Uterus (tissue), 4 donors: Measurements from ENCODE around the gene PDGFRB. TPM values are rescaled to one million over a fixed set of nuclear protein-coding genes. Genes with fewer than 3 reads are reported as not detected.

Source experiments
- DNase-seq, 2 donors: peaks; one replicate each; pipeline ENCODE4 v3.0.0-alpha.2; 2019 to 2020
- H3K27ac ChIP-seq, 2 donors: fragments of 200-600 bp; sonication (generic); 1 replicate in 1 of 2; 2 replicates in 1 of 2; pipeline ENCODE4 v1.5.1; 2016 to 2018
- H3K27me3 ChIP-seq, 2 donors: fragments of 200-600 bp; sonication (generic); one replicate each; pipeline ENCODE4 v1.5.1; 2018 to 2019; ENCODE audit warnings: control low read depth in 1 of 2
- H3K36me3 ChIP-seq, 2 donors: fragments of 200-600 bp; sonication (generic); one replicate each; pipeline ENCODE4 v1.5.1; 2019; ENCODE audit warnings: control low read depth in 1 of 2
- H3K4me1 ChIP-seq, 2 donors: fragments of 200-600 bp; sonication (generic); one replicate each; pipeline ENCODE4 v1.5.1; 2018 to 2019; ENCODE audit warnings: control low read depth in 1 of 2
- H3K4me3 ChIP-seq, 2 donors: fragments of 200-600 bp; sonication (generic); 1 replicate in 1 of 2; 2 replicates in 1 of 2; pipeline ENCODE4 v1.5.1; 2018 to 2019; ENCODE audit warnings: mild to moderate bottlenecking in 1 of 2
- H3K9me3 ChIP-seq, 2 donors: fragments of 200-600 bp; sonication (generic); one replicate each; pipeline ENCODE4 v1.5.1; 2019; ENCODE audit warnings: control low read depth in 1 of 2
- POLR2A ChIP-seq, 2 donors: fragments of 450-650 bp; IDR thresholded peaks; one replicate each; pipeline ENCODE4 v1.6.1; 2016; ENCODE audit warnings: antibody characterized with exemption in 2 of 2, mild to moderate bottlenecking in 1 of 2, moderate library complexity in 1 of 2
- intact Hi-C: fragments of 100-400 bp; cut with DNase I; formaldehyde crosslinking; loops from one replicate; pipeline ENCODE4 v1.15.1; 2023; ENCODE audit warnings: low total_unique reads
- total RNA-seq, 4 donors: library from RNA; depleted of rRNA in 3 of 4; stranded (reverse); fragments of >200 nt in 3 of 4; gene quantifications; one replicate each; pipeline versions ENCODE4 v1.1.0 to v1.2.4, GENCODE V29; 2014 to 2023
- TF ChIP-seq, protein P1 (sequence below), 4 experiments: fragments of 200-600 bp in 2 of 4; fragments of 450-650 bp in 2 of 4; sonication (generic) in 2 of 4; IDR thresholded peaks; one replicate each; pipeline ENCODE4 v1.5.1; 2016 to 2019; ENCODE audit warnings: antibody characterized with exemption in 4 of 4, mild to moderate bottlenecking in 2 of 4, moderate library complexity in 1 of 4
- donor health status: DM: yes; HTN: yes; CAD: no.

Gene PDGFRB
- total RNA-seq, 4 donors from 2014 or later: 60.2 to 378 (median 235) TPM

DNA sequence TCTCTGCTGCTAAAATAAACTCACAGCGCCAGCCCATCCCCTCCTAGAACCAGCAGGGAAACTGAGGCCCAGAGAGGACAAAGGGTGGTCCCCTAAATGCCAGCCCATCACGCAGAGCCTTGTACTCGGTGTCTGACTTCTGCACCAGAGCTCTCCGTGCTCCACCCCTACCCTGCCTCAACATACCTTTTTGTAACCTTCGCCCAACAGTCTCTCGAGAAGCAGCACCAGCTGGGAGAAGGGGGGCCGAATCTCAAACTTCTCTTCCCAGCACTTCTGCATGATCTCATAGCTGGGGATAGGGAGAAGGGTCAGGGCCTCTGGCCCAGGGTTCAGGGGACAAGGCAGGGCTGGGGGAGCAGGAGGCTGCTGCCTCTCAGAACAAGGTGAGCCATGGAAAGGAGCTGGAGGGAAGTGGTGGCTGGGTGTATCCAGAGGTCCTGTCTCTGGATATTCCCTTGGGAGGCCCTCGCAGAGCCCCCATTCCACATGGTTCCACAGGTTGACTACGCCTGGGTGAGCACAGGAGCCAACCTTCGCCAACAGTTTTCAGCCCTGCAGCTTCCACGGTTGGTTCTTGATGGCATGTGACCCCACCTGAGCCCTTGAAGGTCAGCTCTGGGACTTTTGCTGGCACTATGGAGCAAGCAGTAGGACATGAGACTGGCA, 37.0 kb downstream of the PDGFRB start:
- Histone ChIP-seq H3K36me3 (no peaks in the 10 kb centered on the region), H3K27me3 (no peaks in the 10 kb centered on the region), H3K4me3 (no peak overlapping the region), H3K9me3 (no peaks in the 10 kb centered on the region), H3K4me1 (no peaks in the 10 kb centered on the region), H3K27ac (no peak overlapping the region)
- no peak for TF ChIP-seq POLR2A (IDR thresholded peaks at IDR 0.05)
- TF ChIP-seq, protein P1, sequence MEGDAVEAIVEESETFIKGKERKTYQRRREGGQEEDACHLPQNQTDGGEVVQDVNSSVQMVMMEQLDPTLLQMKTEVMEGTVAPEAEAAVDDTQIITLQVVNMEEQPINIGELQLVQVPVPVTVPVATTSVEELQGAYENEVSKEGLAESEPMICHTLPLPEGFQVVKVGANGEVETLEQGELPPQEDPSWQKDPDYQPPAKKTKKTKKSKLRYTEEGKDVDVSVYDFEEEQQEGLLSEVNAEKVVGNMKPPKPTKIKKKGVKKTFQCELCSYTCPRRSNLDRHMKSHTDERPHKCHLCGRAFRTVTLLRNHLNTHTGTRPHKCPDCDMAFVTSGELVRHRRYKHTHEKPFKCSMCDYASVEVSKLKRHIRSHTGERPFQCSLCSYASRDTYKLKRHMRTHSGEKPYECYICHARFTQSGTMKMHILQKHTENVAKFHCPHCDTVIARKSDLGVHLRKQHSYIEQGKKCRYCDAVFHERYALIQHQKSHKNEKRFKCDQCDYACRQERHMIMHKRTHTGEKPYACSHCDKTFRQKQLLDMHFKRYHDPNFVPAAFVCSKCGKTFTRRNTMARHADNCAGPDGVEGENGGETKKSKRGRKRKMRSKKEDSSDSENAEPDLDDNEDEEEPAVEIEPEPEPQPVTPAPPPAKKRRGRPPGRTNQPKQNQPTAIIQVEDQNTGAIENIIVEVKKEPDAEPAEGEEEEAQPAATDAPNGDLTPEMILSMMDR (IDR thresholded peaks at IDR 0.05): no peak
- intact Hi-C loops: no loop called here
- peak; percentile 14 to 19 for DNase-seq

DNA sequence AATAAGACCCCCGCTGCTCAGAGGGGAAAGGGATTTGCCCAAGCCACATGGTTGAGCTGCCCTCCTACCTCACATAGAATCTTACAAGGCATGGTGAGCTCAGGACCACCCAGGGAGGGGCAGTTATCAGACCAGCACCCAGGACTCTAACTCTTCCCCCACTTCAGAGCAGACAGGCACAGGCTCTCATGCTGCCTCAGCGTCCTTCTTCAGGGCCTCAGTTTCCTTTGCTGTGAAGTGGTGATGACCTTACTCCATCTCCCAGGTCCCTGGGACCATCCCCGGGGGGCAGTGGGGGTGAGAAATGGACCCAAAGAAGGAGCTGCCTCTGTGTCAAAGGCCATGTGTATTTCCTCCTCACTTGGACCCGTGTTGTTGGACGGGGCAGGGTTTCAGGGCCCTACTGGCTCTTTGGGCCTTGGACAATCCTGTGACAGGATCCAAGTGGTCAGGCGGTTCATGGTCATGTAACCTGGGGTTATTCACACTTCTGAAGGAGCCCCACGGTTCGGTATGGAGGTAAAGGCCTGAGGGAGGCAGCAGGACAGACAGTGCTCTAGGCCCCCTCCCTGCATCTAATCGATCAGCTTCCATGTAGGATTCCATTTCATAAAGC, 37.6 kb downstream of the PDGFRB start:
- intact Hi-C loops: no loop called here
- H3K27me3 ChIP-seq: no peaks in the 10 kb centered on the region
- no peaks in the 10 kb centered on the region for H3K4me1 ChIP-seq
- no peak overlapping the region for H3K4me3 ChIP-seq
- H3K27ac ChIP-seq: no peak overlapping the region
- peak in 1 of 2 donors; percentile 16 for DNase-seq
- no peaks in the 10 kb centered on the region for H3K9me3 ChIP-seq
- H3K36me3 ChIP-seq: no peaks in the 10 kb centered on the region
- no peak for TF ChIP-seq POLR2A (IDR thresholded peaks at IDR 0.05)
- TF ChIP-seq, protein P1 (IDR thresholded peaks at IDR 0.05): no peak

DNA sequence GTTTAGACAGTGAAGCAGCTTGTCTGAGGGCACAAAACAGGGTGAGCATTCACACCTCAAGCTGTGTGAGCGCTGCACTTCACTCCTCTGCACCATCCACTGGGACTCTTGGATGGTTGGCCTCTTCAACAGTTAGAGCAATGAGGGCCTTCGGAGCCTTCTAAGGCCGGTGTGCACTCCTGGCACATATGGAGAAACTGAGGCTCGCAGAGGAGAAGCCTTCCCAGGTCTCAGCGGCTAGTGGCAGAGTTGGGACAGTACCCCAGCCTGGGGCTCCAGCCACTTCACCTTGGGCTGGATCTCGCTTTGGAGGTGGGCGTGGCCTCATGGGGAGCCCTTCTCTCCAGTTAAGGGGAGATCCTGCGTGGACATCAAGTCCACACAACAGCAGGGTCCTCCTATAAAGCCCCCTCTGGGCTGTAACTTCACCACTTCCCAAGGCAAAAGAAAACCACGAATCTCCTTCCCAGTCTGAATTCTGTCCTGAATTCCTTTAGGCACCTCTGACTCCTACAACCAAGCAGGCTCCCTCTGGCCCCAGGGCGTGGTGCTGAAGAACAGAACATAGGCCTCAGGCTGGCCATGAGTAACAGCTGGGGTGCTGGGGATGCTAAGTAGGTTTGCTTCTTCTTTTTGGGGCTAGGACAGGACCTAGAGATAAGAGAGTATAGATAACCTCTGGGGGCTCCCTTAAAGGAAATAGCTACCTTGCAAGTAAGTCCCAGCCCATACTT, 38.8 kb downstream of the PDGFRB start:
- Histone ChIP-seq H3K36me3 (no peaks in the 10 kb centered on the region), H3K9me3 (no peaks in the 10 kb centered on the region), H3K27ac (no peak overlapping the region), H3K4me3 (no peak overlapping the region), H3K4me1 (no peaks in the 10 kb centered on the region), H3K27me3 (no peaks in the 10 kb centered on the region)
- TF ChIP-seq POLR2A (IDR thresholded peaks at IDR 0.05): no peak
- TF ChIP-seq, protein P1 (IDR thresholded peaks at IDR 0.05): no peak
- intact Hi-C loops: no loop called here
- peak in 1 of 2 donors; percentile 13 for DNase-seq

DNA sequence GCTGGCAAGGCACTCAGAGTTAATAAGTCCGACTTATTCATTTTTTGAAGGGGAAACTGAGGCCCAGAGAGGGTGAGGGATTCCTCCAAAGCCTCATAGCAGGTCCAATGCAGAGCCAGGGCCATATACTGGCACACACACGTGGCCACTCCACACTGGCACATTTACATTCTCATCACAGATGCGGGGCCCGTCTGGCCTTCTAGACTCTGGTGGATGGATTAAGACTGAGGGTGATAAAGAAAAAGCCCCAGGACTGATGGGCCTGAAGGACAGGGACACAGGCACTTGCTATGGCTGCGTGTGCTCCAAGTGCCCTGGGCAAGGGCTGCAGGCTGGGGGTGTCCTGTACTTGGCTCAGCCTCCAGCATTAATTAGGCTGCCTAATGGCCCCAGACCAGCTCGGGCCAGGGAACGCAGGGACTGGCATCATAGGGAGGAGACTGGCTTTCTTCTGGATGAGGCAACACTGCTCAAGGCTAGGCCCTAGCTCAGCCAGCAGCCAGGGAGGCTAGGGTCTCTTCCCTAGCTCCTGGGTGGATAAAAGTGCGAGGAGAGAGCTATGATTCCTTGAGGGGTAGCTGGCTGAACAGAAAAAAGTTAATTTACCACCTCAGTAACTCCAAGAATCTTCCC, 40.8 kb downstream of the PDGFRB start:
- no peaks in the 10 kb centered on the region for H3K4me1 ChIP-seq
- DNase-seq: peak in 1 of 2 donors; percentile 16
- H3K27me3 ChIP-seq: no peaks in the 10 kb centered on the region
- no peak overlapping the region for H3K4me3 ChIP-seq
- no peaks in the 10 kb centered on the region for H3K36me3 ChIP-seq
- TF ChIP-seq, protein P1 (IDR thresholded peaks at IDR 0.05): no peak
- TF ChIP-seq POLR2A (IDR thresholded peaks at IDR 0.05): no peak
- no peaks in the 10 kb centered on the region for H3K9me3 ChIP-seq
- intact Hi-C loops: no loop called here
- no peak overlapping the region for H3K27ac ChIP-seq
